HUES64 (cell line): Measurements from ENCODE around the gene TACC2.
"Not testable (repeated sequence)": the region's sequence is repeated elsewhere in the genome, so short reads cannot be mapped to it uniquely, and the experiment has no call there.

Experiments
- H3K27ac ChIP-seq: 2 replicates; pipeline ENCODE4 v1.7.0; 2013; ENCODE audit warnings: low read depth, low read length, inconsistent platforms
- H3K27me3 ChIP-seq: 2 replicates; pipeline ENCODE4 v1.6.1; 2013; ENCODE audit warnings: mild to moderate bottlenecking, low read length; ENCODE audit not compliant: insufficient read depth
- H3K36me3 ChIP-seq: 2 replicates; pipeline ENCODE4 v1.6.1; 2013; ENCODE audit warnings: mild to moderate bottlenecking, low read length; ENCODE audit not compliant: insufficient read depth
- H3K4me1 ChIP-seq: 2 replicates; pipeline ENCODE4 v1.6.1; 2013; ENCODE audit warnings: mild to moderate bottlenecking, low read length, moderate library complexity; ENCODE audit not compliant: insufficient read depth
- H3K4me3 ChIP-seq: 2 replicates; pipeline ENCODE4 v1.5.1; 2013; ENCODE audit warnings: mild to moderate bottlenecking, low read length, moderate library complexity
- H3K9ac ChIP-seq: 2 replicates; pipeline ENCODE4 v1.6.1; 2013; ENCODE audit warnings: mild to moderate bottlenecking, low read depth, low read length
- H3K9me3 ChIP-seq: 2 replicates; pipeline ENCODE4 v1.6.1; 2013; ENCODE audit warnings: low read depth, low read length; ENCODE audit not compliant: insufficient read depth
- WGBS: fragments of 150-250, 120-280 bp; methylation state at CpG from one replicate; pipeline ENCODE4 v1.1.7; 2013; ENCODE audit warnings: missing lambda C conversion rate; 5-methylcytosine and 5-hydroxymethylcytosine counted together

TACC2 gene

GRCh38 chr10:122066337-122066939 is 77.5 kb downstream of the TACC2 start:
- not testable (repeated sequence) for H3K9ac ChIP-seq, H3K9me3 ChIP-seq, H3K27me3 ChIP-seq, H3K36me3 ChIP-seq, H3K4me3 ChIP-seq, H3K27ac ChIP-seq, H3K4me1 ChIP-seq
- WGBS, result 94% methylated on average over 9 of the region's 9 CpGs

GRCh38 chr10:122068844-122069243 is 79.9 kb downstream of the TACC2 start:
- Histone ChIP-seq H3K27ac (no peak overlapping the region), H3K27me3 (no peaks in the 10 kb centered on the region)

GRCh38 chr10:122072491-122072890 is 83.5 kb downstream of the TACC2 start:
- Histone ChIP-seq H3K27me3 (no peaks in the 10 kb centered on the region), H3K9ac (no peak overlapping the region), H3K27ac (no peak overlapping the region), H3K4me3 (no peak overlapping the region), H3K4me1 (no peaks in the 10 kb centered on the region), H3K9me3 (no peaks in the 10 kb centered on the region), H3K36me3 (no peaks in the 10 kb centered on the region)
- 95% methylated on average over 9 of the region's 9 CpGs for WGBS

More at GRCh38 chr10:122068844-122069243, 79.9 kb downstream of the TACC2 start:
- H3K4me1 ChIP-seq, result no peaks in the 10 kb centered on the region
- H3K9me3 ChIP-seq, result no peaks in the 10 kb centered on the region
- no peaks in the 10 kb centered on the region for H3K36me3 ChIP-seq
- WGBS, result 95% methylated on average over 12 of the region's 12 CpGs
- H3K9ac ChIP-seq, result no peak overlapping the region
- no peak overlapping the region for H3K4me3 ChIP-seq

DNA sequence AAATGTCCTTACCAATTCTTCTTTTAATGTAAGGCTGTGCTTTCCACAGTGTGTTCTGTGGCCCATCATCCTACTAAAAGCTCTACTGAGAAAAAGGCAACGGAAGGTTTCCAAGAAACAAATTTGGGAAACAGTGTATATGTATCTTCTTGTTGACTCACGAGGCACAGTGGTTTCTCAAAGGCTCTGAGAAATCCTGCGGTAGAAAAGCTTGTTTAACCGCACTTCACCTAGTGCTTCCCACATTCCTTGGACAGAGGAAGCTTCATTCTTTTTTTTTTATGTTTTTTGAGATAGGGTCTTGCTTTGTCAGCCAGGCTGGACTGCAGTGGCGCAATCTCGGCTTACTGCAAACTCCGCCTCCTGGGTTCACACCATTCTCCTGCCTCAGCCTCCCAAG is 84.5 kb downstream of the TACC2 start:
- 96% methylated on average over 7 of the region's 7 CpGs for WGBS
- Histone ChIP-seq H3K27me3 (no peaks in the 10 kb centered on the region), H3K27ac (no peak overlapping the region), H3K9me3 (no peaks in the 10 kb centered on the region), H3K4me1 (no peaks in the 10 kb centered on the region), H3K36me3 (no peaks in the 10 kb centered on the region), H3K9ac (no peak overlapping the region), H3K4me3 (no peak overlapping the region)

GRCh38 chr10:122075171-122075570 is 86.2 kb downstream of the TACC2 start:
- 92% methylated on average over 7 of the region's 9 CpGs for WGBS
- H3K27ac ChIP-seq, result no peak overlapping the region

DNA sequence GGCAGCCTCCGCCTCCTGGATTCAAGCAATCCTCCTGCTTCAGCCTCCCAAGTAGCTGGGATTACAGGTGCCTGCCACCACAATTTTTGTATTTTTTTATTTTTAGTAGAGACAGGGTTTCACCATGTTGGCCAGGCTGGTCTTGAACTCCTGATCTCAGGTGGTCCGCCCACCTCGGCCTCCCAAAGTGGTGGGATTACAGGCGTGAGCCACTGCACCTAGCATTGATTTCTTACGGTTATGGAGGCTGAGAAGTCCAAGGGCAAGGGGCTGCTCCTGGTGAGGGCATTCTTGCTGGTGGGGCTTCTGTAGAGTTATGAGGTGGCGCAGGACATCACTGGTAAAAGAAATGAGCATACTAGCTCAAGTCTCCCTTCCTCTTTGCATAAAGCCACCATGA is 86.9 kb downstream of the TACC2 start:
- H3K4me1 ChIP-seq, H3K4me3 ChIP-seq: not testable (repeated sequence)

More at GRCh38 chr10:122075171-122075570, 86.2 kb downstream of the TACC2 start:
- Histone ChIP-seq H3K4me3 (no peak overlapping the region), H3K36me3 (no peaks in the 10 kb centered on the region), H3K9me3 (no peaks in the 10 kb centered on the region), H3K27me3 (no peaks in the 10 kb centered on the region), H3K9ac (no peak overlapping the region), H3K4me1 (no peaks in the 10 kb centered on the region)

DNA sequence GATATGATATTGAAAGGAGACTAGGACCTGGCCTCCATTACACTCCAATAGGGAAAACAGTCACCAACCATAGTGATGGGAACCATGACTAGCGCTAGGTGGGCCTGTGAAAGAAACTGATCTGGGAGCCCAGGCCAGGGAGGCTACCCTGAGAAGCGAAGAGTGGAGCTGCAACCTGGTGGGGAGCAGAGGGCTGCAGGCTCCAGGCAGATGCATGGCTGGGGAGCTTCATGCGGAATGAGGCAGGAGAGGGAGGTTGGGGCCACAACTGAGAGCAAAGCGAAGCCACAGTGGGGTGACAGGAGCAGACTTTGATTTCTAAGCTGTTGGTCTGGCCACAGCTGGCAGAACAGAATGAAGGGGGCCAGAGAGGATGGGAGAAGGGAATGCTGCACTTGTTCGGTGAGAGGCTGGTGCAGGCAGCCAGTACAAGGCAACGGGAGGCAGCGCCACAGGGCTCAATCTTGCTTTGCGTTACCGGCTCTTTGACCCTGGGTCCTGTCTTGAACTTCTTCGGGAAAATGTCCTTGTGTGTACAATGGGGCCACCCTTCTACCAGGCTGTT is 88.4 kb downstream of the TACC2 start:
- Histone ChIP-seq H3K9me3 (no peaks in the 10 kb centered on the region), H3K27me3 (no peaks in the 10 kb centered on the region), H3K27ac (no peak overlapping the region), H3K4me1 (no peaks in the 10 kb centered on the region), H3K9ac (no peak overlapping the region), H3K36me3 (no peaks in the 10 kb centered on the region), H3K4me3 (no peak overlapping the region)
- WGBS, result 95% methylated on average over 10 of the region's 10 CpGs

More for the DNA sequence above, 86.9 kb downstream of the TACC2 start:
- H3K27me3 ChIP-seq, H3K9me3 ChIP-seq, H3K9ac ChIP-seq, H3K27ac ChIP-seq, H3K36me3 ChIP-seq: not testable (repeated sequence)
- WGBS, result 95% methylated on average over 6 of the region's 6 CpGs

- WGBS, result 89% methylated on average over 3 of the region's 3 CpGs
- Histone ChIP-seq H3K36me3 (no peaks in the 10 kb centered on the region), H3K9me3 (no peaks in the 10 kb centered on the region), H3K4me1 (no peaks in the 10 kb centered on the region), H3K9ac (no peak overlapping the region), H3K27me3 (no peaks in the 10 kb centered on the region), H3K27ac (no peak overlapping the region), H3K4me3 (no peak overlapping the region)
Observed at GRCh38 chr10:122078326-122078725, 89.4 kb downstream of the TACC2 start.

GRCh38 chr10:122078965-122079795 is 90.2 kb downstream of the TACC2 start:
- Histone ChIP-seq H3K27me3 (no peaks in the 10 kb centered on the region), H3K27ac (no peak overlapping the region), H3K36me3 (no peaks in the 10 kb centered on the region), H3K9me3 (no peaks in the 10 kb centered on the region), H3K9ac (no peak overlapping the region), H3K4me1 (no peaks in the 10 kb centered on the region), H3K4me3 (no peak overlapping the region)
- WGBS, result 91% methylated on average over 13 of the region's 13 CpGs

- no peak overlapping the region for H3K9ac ChIP-seq
- H3K9me3 ChIP-seq, result no peaks in the 10 kb centered on the region
- no peak overlapping the region for H3K4me3 ChIP-seq
- H3K4me1 ChIP-seq, result no peaks in the 10 kb centered on the region
- WGBS, result 93% methylated on average over 21 of the region's 21 CpGs
- H3K36me3 ChIP-seq, result no peaks in the 10 kb centered on the region
- no peak overlapping the region for H3K27ac ChIP-seq
- no peaks in the 10 kb centered on the region for H3K27me3 ChIP-seq
Observed at GRCh38 chr10:122082616-122083477, 93.9 kb downstream of the TACC2 start.
